ENCODE results near the gene TARBP1. TPM values are rescaled to one million over a fixed set of nuclear protein-coding genes. Genes with fewer than 3 reads are reported as not detected.

TARBP1 gene
- total RNA-seq, 2 experiments from 2014 or later: 53.9 to 61.3 TPM

DNA sequence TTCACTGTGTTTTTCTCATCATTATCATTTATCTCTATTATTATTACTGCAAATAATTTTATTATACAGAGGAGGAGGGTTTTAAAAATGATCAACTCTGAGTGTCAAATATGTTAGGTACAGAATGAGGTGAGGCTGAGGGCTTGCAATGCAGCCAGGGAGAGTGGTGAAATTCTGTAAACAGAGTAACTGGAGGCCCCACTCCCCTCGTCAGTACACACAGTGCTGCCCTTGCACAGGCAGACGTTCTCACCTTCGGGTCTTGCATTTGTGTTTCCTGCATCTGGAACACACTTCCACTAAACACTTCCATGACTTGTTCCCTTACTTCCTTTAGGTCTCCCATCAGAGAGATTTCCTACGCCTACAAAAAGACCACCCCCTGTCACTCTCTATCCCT lies 130.0 kb downstream of the TARBP1 start:
- no peaks in the 10 kb centered on the region for H3K36me3 Mint-ChIP-seq (ENCODE audit: low read depth)
- H3K4me1 Mint-ChIP-seq (ENCODE audit: low read depth): no peaks in the 10 kb centered on the region
- ATAC-seq (no peak), DNase-seq (no peak)
- H3K9me3 Mint-ChIP-seq: peaks cover 1% of the 10 kb centered on the region
- no peak overlapping the region for H3K4me3 Mint-ChIP-seq
- peaks cover 9% of the 10 kb centered on the region for H3K27me3 Mint-ChIP-seq
- TF ChIP-seq, protein P1, sequence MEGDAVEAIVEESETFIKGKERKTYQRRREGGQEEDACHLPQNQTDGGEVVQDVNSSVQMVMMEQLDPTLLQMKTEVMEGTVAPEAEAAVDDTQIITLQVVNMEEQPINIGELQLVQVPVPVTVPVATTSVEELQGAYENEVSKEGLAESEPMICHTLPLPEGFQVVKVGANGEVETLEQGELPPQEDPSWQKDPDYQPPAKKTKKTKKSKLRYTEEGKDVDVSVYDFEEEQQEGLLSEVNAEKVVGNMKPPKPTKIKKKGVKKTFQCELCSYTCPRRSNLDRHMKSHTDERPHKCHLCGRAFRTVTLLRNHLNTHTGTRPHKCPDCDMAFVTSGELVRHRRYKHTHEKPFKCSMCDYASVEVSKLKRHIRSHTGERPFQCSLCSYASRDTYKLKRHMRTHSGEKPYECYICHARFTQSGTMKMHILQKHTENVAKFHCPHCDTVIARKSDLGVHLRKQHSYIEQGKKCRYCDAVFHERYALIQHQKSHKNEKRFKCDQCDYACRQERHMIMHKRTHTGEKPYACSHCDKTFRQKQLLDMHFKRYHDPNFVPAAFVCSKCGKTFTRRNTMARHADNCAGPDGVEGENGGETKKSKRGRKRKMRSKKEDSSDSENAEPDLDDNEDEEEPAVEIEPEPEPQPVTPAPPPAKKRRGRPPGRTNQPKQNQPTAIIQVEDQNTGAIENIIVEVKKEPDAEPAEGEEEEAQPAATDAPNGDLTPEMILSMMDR (IDR thresholded peaks at IDR 0.05): no peak
- intact Hi-C loops (cut with micrococcal nuclease): no loop called here
- no peak overlapping the region for H3K27ac Mint-ChIP-seq
- CTCF ChIA-PET: interaction anchor here (1.2 kb wide), 1 partner anchor 39 kb away, joined by 4 read pairs; no protein-coding TSS in a partner anchor
- POLR2A ChIA-PET: no interaction called here

DNA sequence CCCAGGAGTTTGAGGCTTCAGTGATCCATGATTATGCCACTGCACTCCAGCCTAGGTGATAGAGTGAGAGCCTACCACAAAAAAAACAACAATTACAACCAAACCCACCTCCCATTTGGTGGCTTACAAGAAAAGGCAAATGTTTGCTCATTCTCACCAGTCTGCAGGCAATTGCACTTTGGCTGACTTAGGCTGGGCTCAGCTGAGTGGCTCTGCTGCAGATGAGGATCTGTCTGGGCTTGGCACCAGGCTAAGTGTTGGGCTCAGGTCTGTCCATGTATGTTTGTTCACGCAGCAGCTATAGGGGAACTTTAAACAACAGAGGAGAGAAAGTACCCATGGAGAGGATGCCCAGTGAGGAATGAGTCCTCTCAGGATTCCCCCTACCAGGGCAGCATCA lies 133.7 kb downstream of the TARBP1 start:
- peaks cover 3% of the 10 kb centered on the region for H3K9me3 Mint-ChIP-seq
- no peaks in the 10 kb centered on the region for H3K36me3 Mint-ChIP-seq (ENCODE audit: low read depth)
- DNase-seq: no peak
- TF ChIP-seq, protein P1 (IDR thresholded peaks at IDR 0.05): no peak
- no peaks in the 10 kb centered on the region for H3K4me1 Mint-ChIP-seq (ENCODE audit: low read depth)
- ATAC-seq: no peak
- peaks cover 9% of the 10 kb centered on the region for H3K27me3 Mint-ChIP-seq
- CTCF ChIA-PET: interaction anchor here (3.9 kb wide), 1 partner anchor 18 kb away, joined by 23 read pairs; no protein-coding TSS in a partner anchor
- no peak overlapping the region for H3K27ac Mint-ChIP-seq
- intact Hi-C loops (cut with micrococcal nuclease): no loop called here
- POLR2A ChIA-PET: interaction anchor here (0.7 kb wide), 1 partner anchor 781 kb away, joined by 4 read pairs; no protein-coding TSS in a partner anchor
- H3K4me3 Mint-ChIP-seq: no peak overlapping the region

DNA sequence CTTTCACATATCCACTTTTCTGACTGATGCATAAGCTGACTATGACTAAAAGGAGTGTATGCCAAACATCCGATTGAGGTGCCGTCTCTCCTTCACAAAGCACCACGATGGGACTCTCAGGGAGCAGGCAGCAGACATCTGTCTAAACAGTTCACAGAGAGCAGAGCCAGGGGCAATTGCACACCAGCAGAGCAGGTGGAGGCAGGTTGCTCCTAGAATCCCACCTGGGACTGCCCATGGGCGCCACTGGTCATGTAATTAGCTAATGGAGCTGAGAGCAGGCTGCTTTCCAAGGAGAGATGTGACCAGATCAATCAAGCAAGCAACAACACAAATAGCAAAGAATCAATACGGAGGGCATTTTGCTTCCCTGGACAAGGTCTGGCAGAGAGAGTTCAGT lies 136.2 kb downstream of the TARBP1 start:
- no peak for DNase-seq
- TF ChIP-seq, protein P1 (IDR thresholded peaks at IDR 0.05): no peak
- intact Hi-C loops (cut with micrococcal nuclease): no loop called here
- no peak overlapping the region for H3K4me3 Mint-ChIP-seq
- ATAC-seq: no peak
- H3K27ac Mint-ChIP-seq: no peak overlapping the region
- CTCF ChIA-PET: interaction anchor here (0.8 to 3.9 kb wide), 3 partner anchors 9 to 33 kb away, joined by 3 to 23 read pairs (median 12); no protein-coding TSS in a partner anchor
- H3K27me3 Mint-ChIP-seq: peaks cover 3% of the 10 kb centered on the region
- no peaks in the 10 kb centered on the region for H3K36me3 Mint-ChIP-seq (ENCODE audit: low read depth)
- POLR2A ChIA-PET: interaction anchor here (1.4 kb wide), 1 partner anchor 10 kb away, joined by 4 read pairs; no protein-coding TSS in a partner anchor
- H3K4me1 Mint-ChIP-seq (ENCODE audit: low read depth): no peaks in the 10 kb centered on the region
- peaks cover 5% of the 10 kb centered on the region for H3K9me3 Mint-ChIP-seq

Other genes with a start within 250 kb of the TARBP1 start
- gene COA6, start 105.7 kb downstream of the TARBP1 start, total RNA-seq: 10 to 100 TPM; 59.8 to 61.8 TPM
- gene IRF2BP2, start 131.0 kb upstream of the TARBP1 start, total RNA-seq: 100 to 1,000 TPM; 148 to 155 TPM

Data from activated CD8-positive, alpha-beta T cell treated with anti-CD3 and anti-CD28 coated beads for 36 hours (primary cell).